Activated naive CD8-positive, alpha-beta T cell treated with anti-CD3 and anti-CD28 coated beads, Interleukin-2, amount 10 ng/mL, durations not matched to agents 7 days and 5 days (primary cell): ENCODE results near the gene FOXRED1. TPM values are rescaled to one million over a fixed set of nuclear protein-coding genes. Genes with fewer than 3 reads are reported as not detected.

Source experiments
- ATAC-seq: fragments of 150-1000 bp; cut with Tn5 transposase; one replicate; pipeline ENCODE4 v1.10.0; 2021; ENCODE audit warnings: low read depth, moderate library complexity
- POLR2A ChIA-PET: fragments of 350-600 bp; sonication (Branson Sonifier 250); formaldehyde crosslinking; loops from one replicate; lab custom pipeline; 2021; ENCODE audit warnings: antibody characterized with exemption; lab: Charles Lee
- DNase-seq: peaks from one replicate; pipeline ENCODE4 v3.0.0; 2021
- H3K27ac Mint-ChIP-seq: one replicate; pipeline ENCODE4 v1.8.0; 2022; ENCODE audit warnings: mild to moderate bottlenecking, mixed read lengths
- H3K27me3 Mint-ChIP-seq: one replicate; pipeline ENCODE4 v1.8.0; 2022; ENCODE audit warnings: mild to moderate bottlenecking, moderate library complexity, mixed read lengths
- H3K36me3 Mint-ChIP-seq: one replicate; pipeline ENCODE4 v1.8.0; 2021; ENCODE audit warnings: mild to moderate bottlenecking, mixed read lengths
- H3K4me1 Mint-ChIP-seq: one replicate; pipeline ENCODE4 v1.8.0; 2021; ENCODE audit warnings: mixed read lengths
- H3K4me3 Mint-ChIP-seq: one replicate; pipeline ENCODE4 v1.8.0; 2022; ENCODE audit warnings: mild to moderate bottlenecking, moderate library complexity, mixed read lengths
- H3K9me3 Mint-ChIP-seq: one replicate; pipeline ENCODE4 v1.8.0; 2021; ENCODE audit warnings: mixed read lengths
- total RNA-seq, 2 experiments: library from RNA; stranded (reverse); gene quantifications; one replicate each; pipeline ENCODE4 v1.2.3, GENCODE V29; 2021

FOXRED1 gene
- 10 to 100 TPM; 37.4 to 38.5 TPM for total RNA-seq

- H3K36me3 Mint-ChIP-seq, result peaks cover 32% of the 10 kb centered on the region
- POLR2A ChIA-PET, result interaction anchor here (0.6 to 3.5 kb wide), 13 partner anchors 13 to 604 kb away, joined by 3 to 52 read pairs (median 4); partner anchors contain the start of genes DCPS, FAM118B, HYLS1 and RPUSD4
- H3K9me3 Mint-ChIP-seq, result no peaks in the 10 kb centered on the region
- peak within 1 kb of the TSS; percentile 97 for H3K27ac Mint-ChIP-seq
- no peaks in the 10 kb centered on the region for H3K27me3 Mint-ChIP-seq
- peak; percentile 99 for DNase-seq
- peak within 1 kb of the TSS; percentile 98 for H3K4me3 Mint-ChIP-seq
- H3K4me1 Mint-ChIP-seq, result peaks cover 35% of the 10 kb centered on the region
- peak; percentile 99 for ATAC-seq
Measured at GRCh38 chr11:126268708-126269579, at the start of gene FOXRED1, which contains the start of gene SRPRA. Gene FOXRED1 (plus strand): TSS chr11:126269154. CDS start chr11:126269207, 53 bp downstream. Gene SRPRA (minus strand): TSS chr11:126268895. CDS start chr11:126268804, 91 bp downstream.

GRCh38 chr11:126219547-126219946 lies 49.4 kb upstream of the FOXRED1 start:
- H3K27ac Mint-ChIP-seq, result no peak overlapping the region
- ATAC-seq (no peak), DNase-seq (no peak)
- H3K27me3 Mint-ChIP-seq, result no peaks in the 10 kb centered on the region
- H3K9me3 Mint-ChIP-seq, result peaks cover 2% of the 10 kb centered on the region
- POLR2A ChIA-PET, result interaction anchor here (1.0 kb wide), 1 partner anchor 50 kb away, joined by 3 read pairs; the partner anchor contains the start of gene FOXRED1
- no peak overlapping the region for H3K4me3 Mint-ChIP-seq
- H3K36me3 Mint-ChIP-seq, result peaks cover 4% of the 10 kb centered on the region
- H3K4me1 Mint-ChIP-seq, result peaks cover 7% of the 10 kb centered on the region

GRCh38 chr11:126224647-126225294 lies 44.2 kb upstream of the FOXRED1 start:
- Mint-ChIP-seq H3K27me3 (no peaks in the 10 kb centered on the region), H3K36me3 (peaks cover 6% of the 10 kb centered on the region), H3K4me1 (peaks cover 5% of the 10 kb centered on the region), H3K9me3 (peaks cover 2% of the 10 kb centered on the region), H3K27ac (no peak overlapping the region), H3K4me3 (no peak overlapping the region)
- POLR2A ChIA-PET, result no interaction called here
- ATAC-seq (no peak), DNase-seq (no peak)

GRCh38 chr11:126225295-126225665 lies 43.7 kb upstream of the FOXRED1 start:
- Mint-ChIP-seq H3K4me3 (no peak overlapping the region), H3K9me3 (peaks cover 2% of the 10 kb centered on the region), H3K27ac (no peak overlapping the region), H3K36me3 (peaks cover 4% of the 10 kb centered on the region), H3K4me1 (peaks cover 2% of the 10 kb centered on the region), H3K27me3 (no peaks in the 10 kb centered on the region)
- ATAC-seq (no peak), DNase-seq (no peak)
- POLR2A ChIA-PET, result no interaction called here

- Mint-ChIP-seq H3K36me3 (peaks cover 4% of the 10 kb centered on the region), H3K4me3 (no peak overlapping the region), H3K4me1 (peaks cover 2% of the 10 kb centered on the region), H3K27ac (no peak overlapping the region), H3K27me3 (no peaks in the 10 kb centered on the region), H3K9me3 (peaks cover 2% of the 10 kb centered on the region)
- DNase-seq (no peak), ATAC-seq (no peak)
- POLR2A ChIA-PET, result interaction anchor here (0.6 to 0.9 kb wide), 2 partner anchors 15 to 218 kb away, joined by 3 read pairs; partner anchors contain the start of genes FAM118B and RPUSD4
Measured at GRCh38 chr11:126226334-126227084, 42.4 kb upstream of the FOXRED1 start.

GRCh38 chr11:126229858-126230540 lies 39.0 kb upstream of the FOXRED1 start:
- Mint-ChIP-seq H3K4me3 (no peak overlapping the region), H3K27ac (no peak overlapping the region), H3K36me3 (peaks cover 1% of the 10 kb centered on the region), H3K4me1 (no peaks in the 10 kb centered on the region), H3K27me3 (no peaks in the 10 kb centered on the region), H3K9me3 (no peaks in the 10 kb centered on the region)
- POLR2A ChIA-PET, result no interaction called here
- no peak for DNase-seq
- no peak for ATAC-seq

- Mint-ChIP-seq H3K9me3 (no peaks in the 10 kb centered on the region), H3K4me1 (no peaks in the 10 kb centered on the region), H3K36me3 (peaks cover 8% of the 10 kb centered on the region), H3K27ac (no peak overlapping the region), H3K27me3 (no peaks in the 10 kb centered on the region), H3K4me3 (no peak overlapping the region)
- DNase-seq, result no peak
- POLR2A ChIA-PET, result no interaction called here
- ATAC-seq, result no peak
Measured at GRCh38 chr11:126231725-126232459, 37.1 kb upstream of the FOXRED1 start.

- no peaks in the 10 kb centered on the region for H3K27me3 Mint-ChIP-seq
Measured at GRCh38 chr11:126232683-126233082, 36.3 kb upstream of the FOXRED1 start.

GRCh38 chr11:126233391-126233790 lies 35.6 kb upstream of the FOXRED1 start:
- POLR2A ChIA-PET, result no interaction called here

More at GRCh38 chr11:126232683-126233082, 36.3 kb upstream of the FOXRED1 start:
- Mint-ChIP-seq H3K9me3 (no peaks in the 10 kb centered on the region), H3K27ac (no peak overlapping the region), H3K4me1 (no peaks in the 10 kb centered on the region), H3K36me3 (peaks cover 8% of the 10 kb centered on the region), H3K4me3 (no peak overlapping the region)
- POLR2A ChIA-PET, result no interaction called here
- ATAC-seq (no peak), DNase-seq (no peak)

GRCh38 chr11:126246636-126247035 lies 22.3 kb upstream of the FOXRED1 start:
- no peaks in the 10 kb centered on the region for H3K4me1 Mint-ChIP-seq
- no peaks in the 10 kb centered on the region for H3K27me3 Mint-ChIP-seq

More at GRCh38 chr11:126233391-126233790, 35.6 kb upstream of the FOXRED1 start:
- Mint-ChIP-seq H3K4me3 (no peak overlapping the region), H3K27ac (no peak overlapping the region), H3K4me1 (no peaks in the 10 kb centered on the region), H3K36me3 (peaks cover 8% of the 10 kb centered on the region), H3K27me3 (no peaks in the 10 kb centered on the region), H3K9me3 (no peaks in the 10 kb centered on the region)
- DNase-seq (no peak), ATAC-seq (no peak)

GRCh38 chr11:126253265-126253664 lies 15.7 kb upstream of the FOXRED1 start:
- H3K36me3 Mint-ChIP-seq, result peaks cover 3% of the 10 kb centered on the region
- ATAC-seq, result no peak
- no peak overlapping the region for H3K27ac Mint-ChIP-seq
- no peaks in the 10 kb centered on the region for H3K4me1 Mint-ChIP-seq
- no peak for DNase-seq
- H3K27me3 Mint-ChIP-seq, result no peaks in the 10 kb centered on the region
- POLR2A ChIA-PET, result no interaction called here
- no peaks in the 10 kb centered on the region for H3K9me3 Mint-ChIP-seq
- H3K4me3 Mint-ChIP-seq, result no peak overlapping the region

More at GRCh38 chr11:126246636-126247035, 22.3 kb upstream of the FOXRED1 start:
- H3K27ac Mint-ChIP-seq, result no peak overlapping the region
- H3K36me3 Mint-ChIP-seq, result peaks cover 6% of the 10 kb centered on the region
- POLR2A ChIA-PET, result no interaction called here
- H3K9me3 Mint-ChIP-seq, result no peaks in the 10 kb centered on the region
- no peak overlapping the region for H3K4me3 Mint-ChIP-seq
- ATAC-seq (no peak), DNase-seq (no peak)

- DNase-seq (no peak), ATAC-seq (no peak)
- H3K9me3 Mint-ChIP-seq, result no peaks in the 10 kb centered on the region
- H3K27ac Mint-ChIP-seq, result no peak overlapping the region
- peaks cover 3% of the 10 kb centered on the region for H3K36me3 Mint-ChIP-seq
- POLR2A ChIA-PET, result no interaction called here
- H3K4me3 Mint-ChIP-seq, result no peak overlapping the region
- H3K4me1 Mint-ChIP-seq, result no peaks in the 10 kb centered on the region
- H3K27me3 Mint-ChIP-seq, result no peaks in the 10 kb centered on the region
Measured at GRCh38 chr11:126254819-126255218, 14.1 kb upstream of the FOXRED1 start.
